HepG2 (cell line): ENCODE measurements around the gene PDLIM7. TPM values are rescaled to one million over a fixed set of nuclear protein-coding genes. Genes with fewer than 3 reads are reported as not detected.
A peak's percentile ranks its signal among the peaks of the same experiment; 100 is the strongest.

Source experiments
- ATAC-seq: fragments of 200-7000 bp; cut with Tn5 transposase; 3 replicates; pipeline ENCODE4 v1.9.1; 2020; ENCODE audit warnings: mild to moderate bottlenecking, moderate library complexity
- BruUV-seq: library from RNA; stranded (reverse); fragments of 400-500 nt; replicated peaks from 2 replicates; lab custom pipeline; 2021; lab: Mats Ljungman, UMichigan
- CTCF ChIA-PET: fragments of 300-600 bp; formaldehyde crosslinking; extraction: SDS; loops from one replicate; lab custom pipeline; 2021; ENCODE audit warnings: low total read pairs, inconsistent platforms, low intra/inter-chr PET ratio; lab: Yijun Ruan, JAX
- POLR2A ChIA-PET: fragments of 350-600 bp; sonication (Branson Sonifier 250); formaldehyde crosslinking; loops from one replicate; lab custom pipeline; 2020; ENCODE audit warnings: antibody characterized with exemption, inconsistent platforms; lab: Yijun Ruan, JAX
- DNase-seq: peaks from one replicate; pipeline ENCODE4 v3.0.0-alpha.2; 2015; ENCODE audit warnings: low spot score
- FAIRE-seq: peaks from 3 replicates; lab custom pipeline; 2011; peaks lifted over from hg19 to GRCh38; lab: Jason Lieb, UNC
- H2AFZ ChIP-seq: one replicate; pipeline ENCODE4 v1.6.1; 2011; ENCODE audit warnings: low read length, inconsistent platforms
- H3K27ac ChIP-seq: fragments of 300-600 bp; 3 replicates; pipeline ENCODE4 v1.8.0; 2011; ENCODE audit warnings: mixed run types, mild to moderate bottlenecking, mixed read lengths, low read length, inconsistent platforms; ENCODE audit not compliant: insufficient read depth; ENCODE audit errors: extremely low read length
- H3K27me3 ChIP-seq, 2 experiments: fragments of 200-600 bp in 1 of 2; 2 replicates in 1 of 2; 3 replicates in 1 of 2; pipeline versions ENCODE4 v1.6.0 to v1.8.0; 2011; ENCODE audit warnings: low read length in 2 of 2, mild to moderate bottlenecking in 2 of 2, moderate library complexity in 2 of 2, inconsistent platforms in 1 of 2; ENCODE audit not compliant: insufficient read depth in 2 of 2, control insufficient read depth in 1 of 2
- H3K36me3 ChIP-seq, 2 experiments: fragments of 200-600 bp in 1 of 2; replicated peaks in 1 of 2; 2 replicates in 1 of 2; 3 replicates in 1 of 2; pipeline versions ENCODE4 v1.5.1 to v1.8.0; 2011; ENCODE audit warnings: low read length in 2 of 2, inconsistent platforms in 1 of 2; ENCODE audit not compliant: insufficient read depth in 2 of 2, control insufficient read depth in 1 of 2
- H3K4me1 ChIP-seq: 2 replicates; pipeline ENCODE4 v1.5.1; 2012; ENCODE audit warnings: low read length, inconsistent platforms; ENCODE audit not compliant: insufficient read depth
- H3K4me2 ChIP-seq: 2 replicates; pipeline ENCODE4 v1.6.0; 2011; ENCODE audit warnings: low read depth, low read length, inconsistent platforms
- H3K4me3 ChIP-seq, 3 experiments: fragments of 200-600 bp in 1 of 3; sonication (generic), shearing (Covaris generic) in 1 of 3; replicated peaks in 1 of 3; 2 replicates each; pipeline ENCODE4 v1.5.1; 2011 to 2016; ENCODE audit warnings: low read length in 3 of 3, inconsistent platforms in 2 of 3, low read depth in 2 of 3, mild to moderate bottlenecking in 2 of 3, control low read depth in 1 of 3, mixed read lengths in 1 of 3; ENCODE audit not compliant: insufficient read depth in 1 of 3
- H3K79me2 ChIP-seq: one replicate; pipeline ENCODE4 v1.6.1; 2011; ENCODE audit warnings: low read length, inconsistent platforms; ENCODE audit not compliant: insufficient read depth
- H3K9ac ChIP-seq: 2 replicates; pipeline ENCODE4 v1.6.0; 2011; ENCODE audit warnings: mild to moderate bottlenecking, low read depth, low read length, inconsistent platforms; ENCODE audit not compliant: insufficient read depth
- H3K9me3 ChIP-seq: 2 replicates; pipeline ENCODE4 v1.5.1; 2012; ENCODE audit warnings: mild to moderate bottlenecking, low read length
- H4K20me1 ChIP-seq: 2 replicates; pipeline ENCODE4 v1.6.0; 2011; ENCODE audit warnings: inconsistent platforms, mild to moderate bottlenecking, low read length, moderate library complexity; ENCODE audit not compliant: insufficient read depth
- AGO2 ChIP-seq: fragments of 200-400 bp; formaldehyde crosslinking; optimal IDR thresholded peaks from 2 replicates; pipeline ENCODE3; 2017; ENCODE audit warnings: mild to moderate bottlenecking, low read depth, low read length, moderate library complexity
- ARNT ChIP-seq: fragments of 450-650 bp; IDR thresholded peaks from 2 replicates; pipeline ENCODE4 v1.6.1; 2017
- BATF2 ChIP-seq: sonication (generic); formaldehyde crosslinking; IDR thresholded peaks from 2 replicates; pipeline ENCODE4 v1.8.0; 2022; ENCODE audit warnings: mild to moderate bottlenecking, missing genetic modification reagents, moderate library complexity
- FOXO1 ChIP-seq: sonication (generic); formaldehyde crosslinking; IDR thresholded peaks from 2 replicates; pipeline ENCODE4 v1.4.0; 2020; ENCODE audit warnings: missing genetic modification reagents
- JUND ChIP-seq: sonication (generic); formaldehyde crosslinking; IDR thresholded peaks from 2 replicates; pipeline ENCODE4 v1.8.0; 2022; ENCODE audit warnings: mild to moderate bottlenecking, missing genetic modification reagents
- RFX1 ChIP-seq: fragments of 450-650 bp; IDR thresholded peaks from 2 replicates; pipeline ENCODE4 v1.6.1; 2017
- SMYD3 ChIP-seq: sonication (generic); formaldehyde crosslinking; IDR thresholded peaks from 2 replicates; pipeline ENCODE4 v1.8.1; 2023; ENCODE audit warnings: mild to moderate bottlenecking, missing genetic modification reagents
- SRSF1 ChIP-seq: fragments of 200-400 bp; formaldehyde crosslinking; optimal IDR thresholded peaks from 2 replicates; pipeline ENCODE3; 2017; ENCODE audit warnings: mild to moderate bottlenecking, low read depth, low read length, moderate library complexity
- ZBTB33 ChIP-seq: sonication (generic); formaldehyde crosslinking; IDR thresholded peaks from 2 replicates; pipeline ENCODE4 v1.4.0; 2020; ENCODE audit warnings: missing genetic modification reagents
- ZGPAT ChIP-seq: IDR thresholded peaks from 2 replicates; pipeline ENCODE4 v1.6.1; 2016; ENCODE audit warnings: mild to moderate bottlenecking
- WGBS: methylation state at CpG from one replicate; pipeline ENCODE4 v1.1.6; 2017; ENCODE audit warnings: low lambda C conversion rate; 5-methylcytosine and 5-hydroxymethylcytosine counted together
- in situ Hi-C: cut with HindIII; loops from 2 replicates; pipeline ENCODE4 v1.10.0; 2017; ENCODE audit warnings: low pct_unique_long_range_greater_than_20kb; ENCODE audit not compliant: extremely low pct_ligation_motif_present
- intact Hi-C: fragments of 100-400 bp; cut with micrococcal nuclease; formaldehyde crosslinking; loops from one replicate; pipeline ENCODE4 v1.10.0; 2022; ENCODE audit not compliant: unreplicated experiment
- polyA plus RNA-seq, 8 experiments: library from polyadenylated mRNA; depleted of rRNA in 3 of 8; stranded (reverse) in 7 of 8; unstranded in 1 of 8; fragments of >200 nt; fragmentation: Illumina TruSeq in 4 of 8; extraction: Trizol in 4 of 8; gene quantifications; 2 replicates each; pipeline versions ENCODE4 v1.2.1 to v1.2.3, GENCODE V29; 2011 to 2016; ENCODE audit warnings: low read depth in 4 of 8, missing spikeins in 1 of 8, mixed read lengths in 1 of 8; ENCODE audit not compliant: insufficient read depth in 1 of 8
- total RNA-seq, 5 experiments: library from RNA; depleted of rRNA; stranded (reverse); fragments of >200 nt; fragmentation: Illumina TruSeq; extraction: Trizol; gene quantifications; 2 replicates each; pipeline ENCODE4 v1.2.3, GENCODE V29; 2016; ENCODE audit warnings: low read depth in 1 of 5

Gene PDLIM7
- total and polyA plus RNA-seq, 2 of the 13 experiments (the other 11 are each of a cell fraction or from before 2014, with no cell fraction given), result 21.1 to 31.3 TPM

GRCh38 chr5:177468685-177469628, 28.4 kb downstream of the PDLIM7 start (continued):
- TF ChIP-seq ZBTB33 (CRISPR knock-in tag) (peak; percentile 66; the same call in 1 of the 2 replicates), RFX1 (peak; percentile 51), ARNT (no peak), AGO2 (peak; percentile 59), SMYD3 (no peak)

GRCh38 chr5:177468329-177468684, 29.1 kb downstream of the PDLIM7 start:
- H3K27ac ChIP-seq, result no peak overlapping the region
- H3K9me3 ChIP-seq, result no peaks in the 10 kb centered on the region
- POLR2A ChIA-PET, result no interaction called here
- BruUV-seq, result no TSS peak
- no peak for TF ChIP-seq JUND (CRISPR knock-in tag)
- no peak for TF ChIP-seq BATF2
- no peak for TF ChIP-seq SRSF1
- TF ChIP-seq ZGPAT (CRISPR knock-in tag), result no peak
- no peak for TF ChIP-seq FOXO1 (CRISPR knock-in tag)
- DNase-seq (no peak), FAIRE-seq (no peak), ATAC-seq (no peak)
- no peak overlapping the region for H2AFZ ChIP-seq
- peaks cover 3 to 16% of the 10 kb centered on the region in 2 experiments; a peak in 3 of 5 replicates for H3K36me3 ChIP-seq
- peaks cover 3% of the 10 kb centered on the region for H3K79me2 ChIP-seq
- intact Hi-C loops (no loop called here), in situ Hi-C loops (loop anchor here (25.0 kb wide), 1 partner anchor 356 kb away; no protein-coding TSS in a partner anchor)
- CTCF ChIA-PET, result no interaction called here
- no peak overlapping the region for H3K4me3 ChIP-seq
- H4K20me1 ChIP-seq, result peaks cover 9% of the 10 kb centered on the region; the same call in 1 of the 2 replicates
- 86% methylated on average over 1 of the region's 2 CpGs for WGBS
- H3K27me3 ChIP-seq, result no peaks in the 10 kb centered on the region
- H3K9ac ChIP-seq, result no peak overlapping the region
- peaks cover 17% of the 10 kb centered on the region for H3K4me1 ChIP-seq
- no peak overlapping the region for H3K4me2 ChIP-seq
